CD4-positive, alpha-beta memory T cell (primary cell): ENCODE results near the gene ZNF669. TPM values are rescaled to one million over a fixed set of nuclear protein-coding genes. Genes with fewer than 3 reads are reported as not detected.

Source experiments
- CTCF ChIA-PET: fragments of 350-600 bp; sonication (Branson Sonifier 250); formaldehyde crosslinking; loops from one replicate; lab custom pipeline; 2021; ENCODE audit warnings: inconsistent platforms; ENCODE audit not compliant: partially characterized antibody; lab: Charles Lee
- POLR2A ChIA-PET: fragments of 350-600 bp; sonication (Branson Sonifier 250); formaldehyde crosslinking; loops from one replicate; lab custom pipeline; 2021; ENCODE audit not compliant: partially characterized antibody; lab: Charles Lee
- DNase-seq, 5 donors: peaks; one replicate each; pipeline versions ENCODE4 v3.0.0 to v3.0.0-alpha.2; 2020 to 2022; ENCODE audit warnings: mixed read lengths in 1 of 5
- H3K27ac ChIP-seq: one replicate; pipeline ENCODE4 v1.7.0; 2013; ENCODE audit warnings: low read depth, low read length
- H3K27me3 ChIP-seq: 2 replicates; pipeline ENCODE4 v1.7.0; 2013; ENCODE audit warnings: mild to moderate bottlenecking, low read length, moderate library complexity; ENCODE audit not compliant: insufficient read depth
- H3K36me3 ChIP-seq: 2 replicates; pipeline ENCODE4 v1.7.0; 2013; ENCODE audit warnings: mild to moderate bottlenecking, low read length, moderate library complexity; ENCODE audit not compliant: insufficient read depth
- H3K4me1 ChIP-seq: 2 replicates; pipeline ENCODE4 v1.7.0; 2013; ENCODE audit warnings: mild to moderate bottlenecking, low read length, moderate library complexity; ENCODE audit not compliant: insufficient read depth
- H3K4me3 ChIP-seq, 2 donors: one replicate each; pipeline ENCODE4 v1.7.0; 2013; ENCODE audit warnings: low read length in 2 of 2, mild to moderate bottlenecking in 1 of 2
- H3K9me3 ChIP-seq, 2 donors: one replicate each; pipeline ENCODE4 v1.7.0; 2013; ENCODE audit warnings: low read length in 2 of 2, control low read depth in 1 of 2; ENCODE audit not compliant: control insufficient read depth in 1 of 2
- H3K27ac Mint-ChIP-seq, 7 donors: one replicate each; pipeline ENCODE4 v1.8.0; 2020 to 2021; ENCODE audit warnings: mixed read lengths in 7 of 7, mild to moderate bottlenecking in 6 of 7, inconsistent platforms in 3 of 7, moderate library complexity in 3 of 7
- H3K27me3 Mint-ChIP-seq, 2 donors: one replicate each; pipeline ENCODE4 v1.8.0; 2020 to 2021; ENCODE audit warnings: mixed read lengths in 2 of 2
- H3K36me3 Mint-ChIP-seq, 2 donors: one replicate each; pipeline ENCODE4 v1.8.0; 2020 to 2021; ENCODE audit warnings: mixed read lengths in 2 of 2, inconsistent platforms in 1 of 2, mild to moderate bottlenecking in 1 of 2
- H3K4me1 Mint-ChIP-seq, 4 donors: one replicate each; pipeline ENCODE4 v1.8.0; 2020 to 2021; ENCODE audit warnings: mixed read lengths in 4 of 4, mild to moderate bottlenecking in 1 of 4
- H3K4me3 Mint-ChIP-seq, 8 donors: one replicate each; pipeline ENCODE4 v1.8.0; 2020 to 2021; ENCODE audit warnings: mixed read lengths in 8 of 8, mild to moderate bottlenecking in 7 of 8, moderate library complexity in 6 of 8, inconsistent platforms in 3 of 8
- H3K9me3 Mint-ChIP-seq, 8 donors: one replicate each; pipeline ENCODE4 v1.8.0; 2020 to 2021; ENCODE audit warnings: mixed read lengths in 8 of 8, mild to moderate bottlenecking in 5 of 8, inconsistent platforms in 3 of 8, moderate library complexity in 1 of 8
- intact Hi-C: fragments of 100-400 bp; cut with micrococcal nuclease; formaldehyde crosslinking; loops from one replicate; pipeline ENCODE4 v1.15.1; 2023
- polyA plus RNA-seq, 2 donors: library from polyadenylated mRNA; unstranded; fragments of 300-500 nt; fragmentation: Illumina TruSeq; gene quantifications; one replicate each; pipeline ENCODE4 v1.2.3, GENCODE V29; 2021
- total RNA-seq, 2 experiments: library from RNA; stranded (reverse); gene quantifications; one replicate each; pipeline ENCODE4 v1.2.3, GENCODE V29; 2021

ZNF669 gene
- total and polyA plus RNA-seq, 4 experiments from 2014 or later: 11.3 to 14.8 (median 13.3) TPM

DNA sequence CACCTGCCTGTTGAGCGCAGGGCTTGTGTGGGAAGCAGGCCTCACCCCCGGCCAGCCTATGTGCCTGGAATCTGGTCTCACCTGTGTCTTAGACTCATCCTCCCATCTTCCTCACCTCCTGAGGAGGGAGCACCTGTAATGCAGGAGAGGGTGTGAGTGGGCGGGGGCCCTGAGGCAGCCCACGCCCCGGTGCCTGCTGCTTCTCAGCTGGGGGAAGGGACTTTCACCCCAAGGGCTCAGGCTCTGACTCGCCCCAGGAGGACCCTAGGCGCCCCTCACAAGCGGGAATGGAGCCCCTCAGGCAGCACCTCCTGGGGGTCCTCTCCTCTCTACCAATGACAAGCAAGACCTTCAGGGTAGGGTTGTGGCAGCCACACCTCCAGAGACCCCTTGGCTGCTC, 18.8 kb downstream of the ZNF669 start:
- H3K27me3 ChIP-seq: no peaks in the 10 kb centered on the region
- H3K27ac ChIP-seq: no peak overlapping the region
- Mint-ChIP-seq H3K9me3 (peaks cover 0 to 2% (median 0%) of the 10 kb centered on the region in 8 donors), H3K4me1 (no peaks in the 10 kb centered on the region), H3K36me3 (no peaks in the 10 kb centered on the region), H3K27ac (no peak overlapping the region), H3K27me3 (peaks cover 3 to 4% of the 10 kb centered on the region in 2 donors), H3K4me3 (no peak overlapping the region)
- intact Hi-C loops: no loop called here
- H3K4me1 ChIP-seq: no peaks in the 10 kb centered on the region
- no peaks in the 10 kb centered on the region for H3K9me3 ChIP-seq
- ChIA-PET POLR2A (no interaction called here), CTCF (no interaction called here)
- no peak overlapping the region for H3K4me3 ChIP-seq
- no peak for DNase-seq
- no peaks in the 10 kb centered on the region for H3K36me3 ChIP-seq

DNA sequence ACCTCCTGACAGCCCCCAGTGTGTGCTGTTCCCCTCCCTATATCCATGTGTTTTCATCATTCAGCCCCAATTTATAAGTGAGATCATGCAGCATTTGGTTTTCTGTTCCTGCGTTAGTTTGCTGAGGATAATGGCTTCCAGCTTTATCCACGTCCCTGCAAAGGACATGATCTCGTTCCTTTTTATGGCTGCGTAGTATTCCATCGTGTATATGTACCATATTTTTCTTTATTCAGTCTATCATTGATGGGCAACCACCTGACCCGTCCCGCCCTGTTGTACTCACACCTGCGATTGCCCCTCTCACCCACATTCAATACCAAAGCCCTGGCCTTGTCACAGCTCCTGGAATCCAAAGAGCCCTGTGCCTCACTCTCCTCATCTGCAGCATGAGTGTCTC, 19.4 kb downstream of the ZNF669 start:
- Mint-ChIP-seq H3K27ac (no peak overlapping the region), H3K9me3 (peaks cover 0 to 2% (median 0%) of the 10 kb centered on the region in 8 donors), H3K4me3 (no peak overlapping the region), H3K27me3 (peaks cover 3 to 4% of the 10 kb centered on the region in 2 donors), H3K4me1 (peaks cover 0 to 2% (median under 1%) of the 10 kb centered on the region in 4 donors), H3K36me3 (no peaks in the 10 kb centered on the region)
- intact Hi-C loops: no loop called here
- Histone ChIP-seq H3K4me1 (no peaks in the 10 kb centered on the region), H3K36me3 (no peaks in the 10 kb centered on the region), H3K27me3 (no peaks in the 10 kb centered on the region), H3K4me3 (no peak overlapping the region), H3K27ac (no peak overlapping the region), H3K9me3 (no peaks in the 10 kb centered on the region)
- no peak for DNase-seq
- POLR2A ChIA-PET: no interaction called here
- CTCF ChIA-PET: no interaction called here

GRCh38 chr1:247079141-247079874, 24.8 kb downstream of the ZNF669 start:
- ChIA-PET CTCF (interaction anchor here (1.1 to 1.3 kb wide), 2 partner anchors 311 kb away, joined by 3 to 6 read pairs; no protein-coding TSS in a partner anchor), POLR2A (interaction anchor here (0.9 to 2.9 kb wide), 4 partner anchors 25 to 148 kb away, joined by 4 to 18 read pairs (median 7); partner anchors contain the start of genes AHCTF1 and ZNF669)
- intact Hi-C loops: loop anchor here (2.0 to 10.0 kb wide), 2 partner anchors 175 to 253 kb away; no protein-coding TSS in a partner anchor
- Histone ChIP-seq H3K4me1 (peaks cover 16% of the 10 kb centered on the region), H3K27me3 (no peaks in the 10 kb centered on the region), H3K4me3 (peak overlapping the region; percentile 67 to 73), H3K9me3 (no peaks in the 10 kb centered on the region), H3K36me3 (no peaks in the 10 kb centered on the region), H3K27ac (peak overlapping the region; percentile 64)
- Mint-ChIP-seq H3K4me1 (peaks cover 16 to 35% (median 22%) of the 10 kb centered on the region in 4 donors), H3K4me3 (peak overlapping the region; percentile 89 to 94 (median 92)), H3K27ac (peak overlapping the region; percentile 11 to 89 (median 74)), H3K27me3 (peaks cover 3 to 4% of the 10 kb centered on the region in 2 donors), H3K36me3 (peaks cover 2 to 8% of the 10 kb centered on the region in 2 donors), H3K9me3 (peaks cover 0 to 8% (median under 1%) of the 10 kb centered on the region in 8 donors)
- peak in 3 of 5 donors; percentile 4 to 49 (median 8) for DNase-seq

DNA sequence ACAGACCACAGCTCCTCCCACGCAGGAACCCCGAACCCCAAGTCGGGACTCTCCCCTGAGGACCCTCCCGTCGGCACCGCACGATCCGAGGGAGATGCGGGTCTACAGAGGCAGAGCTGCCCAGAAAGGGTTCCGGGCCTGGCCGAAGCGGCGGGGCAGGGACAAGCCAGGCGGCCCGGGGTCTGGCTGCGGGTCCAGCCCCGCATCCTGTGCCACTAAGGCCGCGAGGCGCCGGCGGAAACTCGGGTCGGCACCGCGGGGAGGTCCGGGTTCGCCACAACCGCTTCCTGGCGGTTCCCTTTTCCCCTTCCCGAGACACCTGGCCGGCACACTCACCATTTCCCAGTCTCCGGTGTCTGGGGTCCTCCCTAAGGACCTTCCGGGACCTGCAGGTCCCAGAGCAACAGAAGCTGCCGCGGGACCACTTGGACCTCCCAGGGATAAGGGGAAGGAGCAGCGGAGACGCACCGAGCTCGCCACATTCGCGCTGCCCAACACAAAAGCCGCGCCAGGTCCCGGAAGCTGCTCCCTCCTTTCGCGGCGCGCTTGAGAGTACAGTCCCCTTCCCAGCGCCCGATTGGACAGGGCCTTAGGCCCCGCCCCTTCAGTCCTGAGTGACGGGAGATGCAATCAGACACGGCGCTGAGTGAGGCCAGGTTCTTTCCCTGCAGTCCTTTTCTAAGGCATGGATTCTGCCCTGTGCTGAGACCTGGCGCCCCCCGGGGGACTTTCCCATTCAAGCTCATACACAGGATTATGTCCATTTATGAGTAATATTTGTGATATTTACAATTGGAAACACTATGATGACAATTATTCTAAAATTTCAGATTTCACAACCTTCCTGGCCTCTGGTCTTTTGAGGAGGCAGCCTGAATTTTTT, 25.7 kb downstream of the ZNF669 start, which contains the start of gene ZNF670:
TSS of gene ZNF670 (minus strand) at position 554 of the 883 bp plus-strand sequence. CDS start at position 339, 215 bp downstream.
- Mint-ChIP-seq H3K9me3 (peaks cover 0 to 8% (median 2%) of the 10 kb centered on the region in 8 donors), H3K36me3 (peaks cover 2 to 11% of the 10 kb centered on the region in 2 donors), H3K27me3 (peaks cover 3 to 4% of the 10 kb centered on the region in 2 donors), H3K4me1 (peaks cover 16 to 38% (median 23%) of the 10 kb centered on the region in 4 donors), H3K27ac (peak within 1 kb of the TSS; percentile 75 to 91 (median 87)), H3K4me3 (peak within 1 kb of the TSS; percentile 89 to 94 (median 92))
- peak within 1 kb of the TSS; percentile 64 for H3K27ac ChIP-seq
- no peaks in the 10 kb centered on the region for H3K27me3 ChIP-seq
- H3K4me1 ChIP-seq: peaks cover 16% of the 10 kb centered on the region
- no peaks in the 10 kb centered on the region for H3K9me3 ChIP-seq
- no peaks in the 10 kb centered on the region for H3K36me3 ChIP-seq
- intact Hi-C loops: loop anchor here (1.0 to 10.0 kb wide), 5 partner anchors 26 to 254 kb away; partner anchors contain the start of gene ZNF669
- ChIA-PET POLR2A (interaction anchor here (0.9 to 2.9 kb wide), 4 partner anchors 26 to 146 kb away, joined by 3 to 18 read pairs (median 7); partner anchors contain the start of gene ZNF669), CTCF (interaction anchor here (1.3 kb wide), 1 partner anchor 312 kb away, joined by 6 read pairs; no protein-coding TSS in a partner anchor)
- peak; percentile 70 to 86 (median 72) for DNase-seq
- peak within 1 kb of the TSS; percentile 67 to 73 for H3K4me3 ChIP-seq

- H3K4me3 Mint-ChIP-seq: peak overlapping the region; percentile 89 to 94 (median 92)
- H3K27ac Mint-ChIP-seq: peak overlapping the region; percentile 43 to 87 (median 75)
- peaks cover 0 to 8% (median 3%) of the 10 kb centered on the region in 8 donors for H3K9me3 Mint-ChIP-seq
- H3K4me1 ChIP-seq: peaks cover 16% of the 10 kb centered on the region
- peaks cover 2 to 14% of the 10 kb centered on the region in 2 donors for H3K36me3 Mint-ChIP-seq
- H3K4me1 Mint-ChIP-seq: peaks cover 16 to 40% (median 23%) of the 10 kb centered on the region in 4 donors
- CTCF ChIA-PET: interaction anchor here (1.3 kb wide), 1 partner anchor 312 kb away, joined by 6 read pairs; no protein-coding TSS in a partner anchor
- POLR2A ChIA-PET: interaction anchor here (1.1 to 2.9 kb wide), 3 partner anchors 26 to 136 kb away, joined by 3 to 18 read pairs (median 10); partner anchors contain the start of gene ZNF669
- no peaks in the 10 kb centered on the region for H3K9me3 ChIP-seq
- peaks cover 3 to 4% of the 10 kb centered on the region in 2 donors for H3K27me3 Mint-ChIP-seq
- DNase-seq: peak in 3 of 5 donors; percentile 0 to 20 (median 13)
- intact Hi-C loops: loop anchor here (1.0 to 10.0 kb wide), 5 partner anchors 26 to 255 kb away; partner anchors contain the start of gene ZNF669
- H3K4me3 ChIP-seq: peak overlapping the region; percentile 67 to 73
- no peaks in the 10 kb centered on the region for H3K36me3 ChIP-seq
- H3K27me3 ChIP-seq: no peaks in the 10 kb centered on the region
- peak overlapping the region; percentile 64 for H3K27ac ChIP-seq
Measured at GRCh38 chr1:247077876-247078257, 26.3 kb downstream of the ZNF669 start.

GRCh38 chr1:247077213-247077612, 26.9 kb downstream of the ZNF669 start:
- H3K4me3 Mint-ChIP-seq: peak overlapping the region; percentile 89 to 94 (median 92)
- H3K9me3 Mint-ChIP-seq: peaks cover 0 to 11% (median 3%) of the 10 kb centered on the region in 8 donors
- peaks cover 18 to 40% (median 24%) of the 10 kb centered on the region in 4 donors for H3K4me1 Mint-ChIP-seq
- H3K4me1 ChIP-seq: peaks cover 16% of the 10 kb centered on the region
- H3K27ac Mint-ChIP-seq: peak overlapping the region in 3 of 7 donors; percentile 43 to 80 (median 75)
- H3K27me3 ChIP-seq: no peaks in the 10 kb centered on the region
- CTCF ChIA-PET: no interaction called here
- H3K27me3 Mint-ChIP-seq: peaks cover under 1 to 2% of the 10 kb centered on the region in 2 donors
- H3K27ac ChIP-seq: no peak overlapping the region
- POLR2A ChIA-PET: no interaction called here
- intact Hi-C loops: loop anchor here (10.0 kb wide), 1 partner anchor 172 kb away; no protein-coding TSS in a partner anchor
- H3K4me3 ChIP-seq: no peak overlapping the region
- H3K36me3 ChIP-seq: no peaks in the 10 kb centered on the region
- no peak for DNase-seq
- H3K9me3 ChIP-seq: no peaks in the 10 kb centered on the region
- peaks cover 2 to 16% of the 10 kb centered on the region in 2 donors for H3K36me3 Mint-ChIP-seq
